ENCODE data around the gene TMEM203.

The TMEM203 gene

GRCh38 chr9:137163805-137164204 lies 41.6 kb downstream of the TMEM203 start:
- no peak for DNase-seq (ENCODE audit: low spot score)
- in situ Hi-C loops (cut with MboI; ENCODE audit: low sequenced_read_pairs, unreplicated experiment) = no loop called here
- no peak for TF ChIP-seq CTCF (IDR thresholded peaks at IDR 0.05; ENCODE audit: borderline replicate concordance, control extremely low read depth, extremely low read depth, insufficient read depth, missing control alignments)

- in situ Hi-C loops (cut with MboI; ENCODE audit: low sequenced_read_pairs, unreplicated experiment) = no loop called here
Measured at GRCh38 chr9:137163365-137163715, 42.1 kb downstream of the TMEM203 start.

GRCh38 chr9:137162505-137163364 lies 42.7 kb downstream of the TMEM203 start:
- no peak for DNase-seq (ENCODE audit: low spot score)
- in situ Hi-C loops (cut with MboI; ENCODE audit: low sequenced_read_pairs, unreplicated experiment) = no loop called here

More at GRCh38 chr9:137163365-137163715, 42.1 kb downstream of the TMEM203 start:
- TF ChIP-seq CTCF (IDR thresholded peaks at IDR 0.05; ENCODE audit: borderline replicate concordance, control extremely low read depth, extremely low read depth, insufficient read depth, missing control alignments) = no peak
- no peak for DNase-seq (ENCODE audit: low spot score)

GRCh38 chr9:137161558-137162486 lies 43.6 kb downstream of the TMEM203 start:
- in situ Hi-C loops (cut with MboI; ENCODE audit: low sequenced_read_pairs, unreplicated experiment) = no loop called here
- DNase-seq (ENCODE audit: low spot score) = no peak
- TF ChIP-seq CTCF (IDR thresholded peaks at IDR 0.05; ENCODE audit: borderline replicate concordance, control extremely low read depth, extremely low read depth, insufficient read depth, missing control alignments) = no peak

More at GRCh38 chr9:137162505-137163364, 42.7 kb downstream of the TMEM203 start:
- TF ChIP-seq CTCF (IDR thresholded peaks at IDR 0.05; ENCODE audit: borderline replicate concordance, control extremely low read depth, extremely low read depth, insufficient read depth, missing control alignments) = no peak

- in situ Hi-C loops (cut with MboI; ENCODE audit: low sequenced_read_pairs, unreplicated experiment) = no loop called here
- no peak for DNase-seq (ENCODE audit: low spot score)
- no peak for TF ChIP-seq CTCF (IDR thresholded peaks at IDR 0.05; ENCODE audit: borderline replicate concordance, control extremely low read depth, extremely low read depth, insufficient read depth, missing control alignments)
Measured at GRCh38 chr9:137160716-137161557, 44.5 kb downstream of the TMEM203 start.

GRCh38 chr9:137160054-137160425 lies 45.4 kb downstream of the TMEM203 start:
- TF ChIP-seq CTCF (IDR thresholded peaks at IDR 0.05; ENCODE audit: borderline replicate concordance, control extremely low read depth, extremely low read depth, insufficient read depth, missing control alignments) = no peak

More at GRCh38 chr9:137160054-137160425, 45.4 kb downstream of the TMEM203 start:
- in situ Hi-C loops (cut with MboI; ENCODE audit: low sequenced_read_pairs, unreplicated experiment) = no loop called here
- no peak for DNase-seq (ENCODE audit: low spot score)

All from GM13976 (cell line).